ENCODE measurements around the gene METTL2B. TPM values are rescaled to one million over a fixed set of nuclear protein-coding genes. Genes with fewer than 3 reads are reported as not detected.
"Not testable (repeated sequence)": the region's sequence is repeated elsewhere in the genome, so short reads cannot be mapped to it uniquely, and the experiment has no call there.

The METTL2B gene, protein sequence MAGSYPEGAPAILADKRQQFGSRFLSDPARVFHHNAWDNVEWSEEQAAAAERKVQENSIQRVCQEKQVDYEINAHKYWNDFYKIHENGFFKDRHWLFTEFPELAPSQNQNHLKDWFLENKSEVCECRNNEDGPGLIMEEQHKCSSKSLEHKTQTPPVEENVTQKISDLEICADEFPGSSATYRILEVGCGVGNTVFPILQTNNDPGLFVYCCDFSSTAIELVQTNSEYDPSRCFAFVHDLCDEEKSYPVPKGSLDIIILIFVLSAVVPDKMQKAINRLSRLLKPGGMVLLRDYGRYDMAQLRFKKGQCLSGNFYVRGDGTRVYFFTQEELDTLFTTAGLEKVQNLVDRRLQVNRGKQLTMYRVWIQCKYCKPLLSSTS
- total RNA-seq (27.9 and 32.2 TPM in 2 replicates), polyA plus RNA-seq (21.3 TPM in 2 replicates)

DNA sequence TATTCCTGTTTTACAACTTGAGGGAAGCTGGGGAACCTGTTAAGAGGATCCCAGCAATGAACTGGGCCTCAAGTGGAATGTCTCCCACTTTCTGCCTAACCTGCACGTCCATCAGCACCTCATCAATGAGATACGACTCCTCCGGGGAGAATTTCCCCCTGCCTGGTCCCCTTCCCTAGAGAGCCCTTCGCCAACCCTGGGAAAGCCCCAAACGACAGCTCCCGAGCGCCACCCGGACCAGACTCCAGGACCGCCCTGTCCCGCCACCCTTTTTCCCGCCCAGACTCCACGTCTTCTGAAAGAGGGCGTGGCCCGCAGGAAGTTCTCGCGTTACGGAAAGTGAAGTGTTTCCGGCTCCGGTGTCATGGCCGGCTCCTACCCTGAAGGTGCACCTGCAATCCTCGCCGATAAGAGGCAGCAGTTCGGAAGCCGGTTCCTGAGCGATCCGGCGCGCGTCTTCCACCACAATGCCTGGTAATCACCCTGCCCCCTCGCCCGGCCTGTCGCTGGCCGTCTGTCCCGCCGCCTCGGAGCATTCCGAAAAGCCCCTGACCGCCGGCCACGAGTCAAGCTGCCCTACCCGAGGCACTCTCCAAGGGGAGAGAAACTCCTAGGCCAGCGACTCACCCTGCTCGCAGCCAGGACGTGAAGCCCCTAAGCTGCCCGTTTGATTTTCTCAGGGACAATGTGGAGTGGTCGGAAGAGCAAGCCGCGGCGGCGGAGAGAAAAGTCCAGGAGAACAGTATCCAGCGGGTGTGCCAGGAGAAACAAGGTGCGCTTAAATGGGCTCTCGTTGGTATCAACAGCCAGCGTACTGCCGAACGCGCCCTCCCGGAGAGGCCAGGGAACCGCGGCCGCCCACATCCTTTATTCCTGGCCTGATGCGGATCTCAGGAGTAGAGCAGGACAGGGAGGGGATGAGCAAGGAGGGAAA is at the start of gene METTL2B:
Gene METTL2B (plus strand): TSS at position 347 of the 934 bp plus-strand sequence. CDS start 18 bp downstream, at position 365.
- not testable (repeated sequence) for H3K9me3 ChIP-seq (ENCODE audit: low read depth); H3K27me3 ChIP-seq; H3K4me1 ChIP-seq (ENCODE audit: low read depth)
- TF ChIP-seq, protein P1, sequence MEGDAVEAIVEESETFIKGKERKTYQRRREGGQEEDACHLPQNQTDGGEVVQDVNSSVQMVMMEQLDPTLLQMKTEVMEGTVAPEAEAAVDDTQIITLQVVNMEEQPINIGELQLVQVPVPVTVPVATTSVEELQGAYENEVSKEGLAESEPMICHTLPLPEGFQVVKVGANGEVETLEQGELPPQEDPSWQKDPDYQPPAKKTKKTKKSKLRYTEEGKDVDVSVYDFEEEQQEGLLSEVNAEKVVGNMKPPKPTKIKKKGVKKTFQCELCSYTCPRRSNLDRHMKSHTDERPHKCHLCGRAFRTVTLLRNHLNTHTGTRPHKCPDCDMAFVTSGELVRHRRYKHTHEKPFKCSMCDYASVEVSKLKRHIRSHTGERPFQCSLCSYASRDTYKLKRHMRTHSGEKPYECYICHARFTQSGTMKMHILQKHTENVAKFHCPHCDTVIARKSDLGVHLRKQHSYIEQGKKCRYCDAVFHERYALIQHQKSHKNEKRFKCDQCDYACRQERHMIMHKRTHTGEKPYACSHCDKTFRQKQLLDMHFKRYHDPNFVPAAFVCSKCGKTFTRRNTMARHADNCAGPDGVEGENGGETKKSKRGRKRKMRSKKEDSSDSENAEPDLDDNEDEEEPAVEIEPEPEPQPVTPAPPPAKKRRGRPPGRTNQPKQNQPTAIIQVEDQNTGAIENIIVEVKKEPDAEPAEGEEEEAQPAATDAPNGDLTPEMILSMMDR (IDR thresholded peaks at IDR 0.05; ENCODE audit: low read depth, low read length) = peak; percentile 21
- peak; percentile 84 to 97 for DNase-seq (ENCODE audit: low read depth in 1 of 2, low spot score in 1 of 2)
- Histone ChIP-seq H3K4me3 (peak within 1 kb of the TSS; percentile 81), H3K27ac (peak within 1 kb of the TSS; percentile 93), H3K36me3 (peaks cover 14% of the 10 kb centered on the region)

DNA sequence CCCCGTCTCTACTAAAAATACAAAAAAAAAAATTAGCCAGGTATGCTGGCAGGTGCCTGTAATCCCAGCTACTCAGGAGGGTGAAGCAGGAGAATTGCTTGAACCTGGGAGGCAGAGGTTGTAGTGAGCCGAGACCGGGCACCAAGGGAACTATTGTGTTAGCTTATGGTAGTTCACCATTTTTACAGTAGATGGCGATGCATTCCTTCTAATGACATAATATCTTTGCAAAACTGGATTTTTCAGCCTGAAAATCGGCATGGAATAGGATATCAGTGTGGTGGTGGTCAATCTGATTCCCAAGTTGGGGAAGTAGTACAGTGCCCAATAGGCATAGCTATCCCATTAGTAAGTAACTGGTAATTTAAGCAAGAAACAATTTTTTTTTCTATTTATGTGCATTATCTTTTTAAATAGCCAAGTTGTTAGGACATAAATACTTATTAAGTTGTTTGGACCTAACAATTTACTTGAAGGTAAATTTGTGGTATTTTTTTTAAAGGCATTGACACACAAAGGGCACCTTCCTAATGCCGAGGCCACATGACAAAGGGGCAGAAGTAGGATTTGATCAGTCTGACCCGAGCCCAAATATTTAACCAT is 49.2 kb upstream of the METTL2B start:
- H3K9me3 ChIP-seq (ENCODE audit: low read depth) = no peaks in the 10 kb centered on the region
- peak; percentile 65 to 78 for DNase-seq (ENCODE audit: low read depth in 1 of 2, low spot score in 1 of 2)
- TF ChIP-seq, protein P1 (IDR thresholded peaks at IDR 0.05; ENCODE audit: low read depth, low read length) = peak; percentile 58

DNA sequence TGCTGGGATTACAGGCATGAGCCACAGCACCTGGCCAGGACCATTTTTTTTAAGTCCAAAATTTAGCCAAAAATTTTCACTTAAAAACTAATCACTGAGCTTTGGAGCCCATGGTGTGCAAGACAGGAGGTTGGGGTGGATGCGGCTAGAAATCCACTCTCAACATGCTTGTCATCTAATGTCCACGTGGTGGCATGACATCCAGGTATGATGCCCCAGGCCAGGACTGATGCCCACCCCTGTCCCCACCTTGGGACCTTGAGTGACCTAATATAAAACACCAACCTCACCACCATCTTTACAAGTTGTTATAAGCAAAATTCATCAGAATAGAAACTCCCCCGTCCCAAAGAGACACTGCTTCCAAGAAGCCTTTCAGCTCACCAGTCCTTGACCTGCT is 46.3 kb upstream of the METTL2B start:
- Histone ChIP-seq H3K27ac (no peak overlapping the region), H3K4me1 (ENCODE audit: low read depth) (no peaks in the 10 kb centered on the region), H3K4me3 (no peak overlapping the region), H3K27me3 (no peaks in the 10 kb centered on the region), H3K36me3 (no peaks in the 10 kb centered on the region), H3K9me3 (ENCODE audit: low read depth) (no peaks in the 10 kb centered on the region)
- DNase-seq (ENCODE audit: low read depth in 1 of 2, low spot score in 1 of 2) = no peak
- TF ChIP-seq, protein P1 (IDR thresholded peaks at IDR 0.05; ENCODE audit: low read depth, low read length) = no peak

More for the DNA sequence above, 49.2 kb upstream of the METTL2B start:
- H3K27ac ChIP-seq = no peak overlapping the region
- no peak overlapping the region for H3K4me3 ChIP-seq
- H3K36me3 ChIP-seq = no peaks in the 10 kb centered on the region
- H3K27me3 ChIP-seq = no peaks in the 10 kb centered on the region
- H3K4me1 ChIP-seq (ENCODE audit: low read depth) = no peaks in the 10 kb centered on the region

DNA sequence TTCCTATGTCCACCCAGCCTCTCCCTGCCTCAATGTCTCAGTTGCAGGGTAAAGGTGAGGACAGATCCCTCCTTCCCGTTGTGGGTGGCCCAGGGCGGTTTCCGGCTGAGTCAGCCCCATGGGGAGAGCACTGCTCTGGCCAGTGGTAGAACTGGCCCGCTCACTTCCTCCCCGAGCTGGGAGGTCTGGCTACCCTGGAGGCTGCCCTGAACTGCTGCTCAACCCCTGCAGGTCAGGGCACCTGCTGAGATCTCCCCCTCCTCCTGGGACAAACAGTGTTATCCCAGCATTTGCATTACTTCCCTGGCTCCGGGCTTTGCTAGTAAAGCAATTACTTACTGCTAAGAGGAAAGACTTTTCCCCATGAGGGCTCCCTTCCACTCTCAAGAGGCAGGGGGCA is 45.3 kb upstream of the METTL2B start:
- no peak overlapping the region for H3K4me3 ChIP-seq
- no peak overlapping the region for H3K27ac ChIP-seq
- no peaks in the 10 kb centered on the region for H3K9me3 ChIP-seq (ENCODE audit: low read depth)
- peak in 1 of 2 donors; percentile 67 for DNase-seq (ENCODE audit: low read depth in 1 of 2, low spot score in 1 of 2)
- TF ChIP-seq, protein P1 (IDR thresholded peaks at IDR 0.05; ENCODE audit: low read depth, low read length) = no peak
- H3K27me3 ChIP-seq = no peaks in the 10 kb centered on the region
- no peaks in the 10 kb centered on the region for H3K36me3 ChIP-seq
- no peaks in the 10 kb centered on the region for H3K4me1 ChIP-seq (ENCODE audit: low read depth)

DNA sequence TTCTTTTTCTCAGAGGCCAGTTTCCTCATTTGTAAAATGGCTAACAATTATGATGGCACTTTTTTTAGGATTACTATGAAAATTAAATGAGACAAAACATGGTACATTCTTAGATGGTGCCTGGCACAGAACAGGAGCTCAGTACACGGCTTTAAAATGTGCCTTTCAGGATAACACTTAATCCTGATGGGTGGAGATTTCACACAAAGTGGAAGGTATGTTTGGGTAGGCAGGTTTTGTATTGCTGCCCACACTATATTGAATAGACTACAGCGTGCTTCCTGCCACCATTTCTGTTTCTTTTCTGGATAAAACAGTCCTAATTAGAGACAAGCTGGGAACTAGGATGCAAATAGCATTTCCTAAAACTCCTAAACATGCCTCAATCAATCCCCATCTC is 44.8 kb upstream of the METTL2B start:
- Histone ChIP-seq H3K27ac (no peak overlapping the region), H3K27me3 (no peaks in the 10 kb centered on the region), H3K9me3 (ENCODE audit: low read depth) (no peaks in the 10 kb centered on the region), H3K4me3 (no peak overlapping the region), H3K4me1 (ENCODE audit: low read depth) (no peaks in the 10 kb centered on the region), H3K36me3 (no peaks in the 10 kb centered on the region)
- TF ChIP-seq, protein P1 (IDR thresholded peaks at IDR 0.05; ENCODE audit: low read depth, low read length) = no peak
- no peak for DNase-seq (ENCODE audit: low read depth in 1 of 2, low spot score in 1 of 2)

Measured in cardiac muscle cell (in vitro differentiated cells and primary cell).